ENCODE measurements around the gene PRR19.

DNA sequence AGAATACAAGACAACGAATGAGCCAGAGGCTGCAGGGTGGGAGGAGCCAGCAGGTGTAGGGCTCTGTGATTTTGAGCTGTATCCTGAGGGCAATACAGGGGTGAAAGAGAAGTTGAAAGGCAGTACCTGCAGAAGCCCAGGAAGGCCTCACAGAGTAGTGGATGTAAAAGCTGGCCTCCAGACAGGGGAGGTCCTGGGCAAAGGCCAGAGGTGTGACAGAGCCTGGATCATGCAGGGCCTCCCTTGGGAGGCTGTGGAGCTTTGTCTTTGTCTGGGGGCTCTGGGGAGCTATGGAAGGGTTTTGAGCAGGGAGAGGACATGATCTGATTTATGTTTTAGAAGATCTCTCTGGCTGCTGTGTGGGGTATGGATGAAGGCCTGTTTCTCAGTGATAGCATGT, 26.2 kb downstream of the PRR19 start:
- TF ChIP-seq CTCF (conservative IDR thresholded peaks at IDR 0.05; ENCODE audit: low read length): no peak
- TF ChIP-seq EZH2phosphoT487 (IDR thresholded peaks at IDR 0.05; ENCODE audit: borderline replicate concordance, low read depth, low read length): no peak
